Esophagus (tissue), 2 donors: ENCODE measurements around the gene AKAP1. TPM values are rescaled to one million over a fixed set of nuclear protein-coding genes. Genes with fewer than 3 reads are reported as not detected.

ENCODE experiments used
- H3K27ac ChIP-seq, 2 donors: one replicate each; pipeline ENCODE4 v1.5.1; 2013; ENCODE audit warnings: low read depth in 2 of 2, mild to moderate bottlenecking in 2 of 2, inconsistent platforms in 1 of 2, low read length in 1 of 2, moderate library complexity in 1 of 2
- H3K27me3 ChIP-seq, 2 donors: one replicate each; pipeline ENCODE4 v1.6.1; 2013; ENCODE audit warnings: low read length in 2 of 2, control low read depth in 1 of 2, mild to moderate bottlenecking in 1 of 2; ENCODE audit not compliant: insufficient read depth in 2 of 2, control insufficient read depth in 1 of 2
- H3K36me3 ChIP-seq, 2 donors: one replicate each; pipeline ENCODE4 v1.6.1; 2013; ENCODE audit warnings: low read length in 1 of 2; ENCODE audit not compliant: control insufficient read depth in 2 of 2, insufficient read depth in 2 of 2
- H3K4me1 ChIP-seq, 2 donors: one replicate each; pipeline ENCODE4 v1.6.1; 2013; ENCODE audit warnings: low read length in 1 of 2; ENCODE audit not compliant: control insufficient read depth in 2 of 2, insufficient read depth in 2 of 2
- H3K4me3 ChIP-seq, 2 donors: one replicate each; pipeline ENCODE4 v1.5.1; 2013; ENCODE audit warnings: low read length in 2 of 2, mild to moderate bottlenecking in 2 of 2, low read depth in 1 of 2, moderate library complexity in 1 of 2
- H3K9me3 ChIP-seq, 2 donors: one replicate each; pipeline ENCODE4 v1.6.1; 2013; ENCODE audit warnings: mild to moderate bottlenecking in 2 of 2, low read depth in 1 of 2, low read length in 1 of 2, moderate library complexity in 1 of 2; ENCODE audit not compliant: control insufficient read depth in 2 of 2, insufficient read depth in 1 of 2
- WGBS, 2 donors: extraction: QIAGEN DNeasy Blood & Tissue Kit; methylation state at CpG; one replicate each; pipeline ENCODE4 v1.1.7; 2013; 5-methylcytosine and 5-hydroxymethylcytosine counted together
- polyA plus RNA-seq, 2 donors: library from polyadenylated mRNA; stranded (reverse); fragments of 200-250 nt; gene quantifications; one replicate each; pipeline ENCODE4 v1.2.3, GENCODE V29; 2013
- donor health status: healthy with polysubstance abuse.
- donor health status: Bipolar disorder and iron deficiency.

The AKAP1 gene
- polyA plus RNA-seq, 2 donors = 15.1 to 27.8 TPM

DNA sequence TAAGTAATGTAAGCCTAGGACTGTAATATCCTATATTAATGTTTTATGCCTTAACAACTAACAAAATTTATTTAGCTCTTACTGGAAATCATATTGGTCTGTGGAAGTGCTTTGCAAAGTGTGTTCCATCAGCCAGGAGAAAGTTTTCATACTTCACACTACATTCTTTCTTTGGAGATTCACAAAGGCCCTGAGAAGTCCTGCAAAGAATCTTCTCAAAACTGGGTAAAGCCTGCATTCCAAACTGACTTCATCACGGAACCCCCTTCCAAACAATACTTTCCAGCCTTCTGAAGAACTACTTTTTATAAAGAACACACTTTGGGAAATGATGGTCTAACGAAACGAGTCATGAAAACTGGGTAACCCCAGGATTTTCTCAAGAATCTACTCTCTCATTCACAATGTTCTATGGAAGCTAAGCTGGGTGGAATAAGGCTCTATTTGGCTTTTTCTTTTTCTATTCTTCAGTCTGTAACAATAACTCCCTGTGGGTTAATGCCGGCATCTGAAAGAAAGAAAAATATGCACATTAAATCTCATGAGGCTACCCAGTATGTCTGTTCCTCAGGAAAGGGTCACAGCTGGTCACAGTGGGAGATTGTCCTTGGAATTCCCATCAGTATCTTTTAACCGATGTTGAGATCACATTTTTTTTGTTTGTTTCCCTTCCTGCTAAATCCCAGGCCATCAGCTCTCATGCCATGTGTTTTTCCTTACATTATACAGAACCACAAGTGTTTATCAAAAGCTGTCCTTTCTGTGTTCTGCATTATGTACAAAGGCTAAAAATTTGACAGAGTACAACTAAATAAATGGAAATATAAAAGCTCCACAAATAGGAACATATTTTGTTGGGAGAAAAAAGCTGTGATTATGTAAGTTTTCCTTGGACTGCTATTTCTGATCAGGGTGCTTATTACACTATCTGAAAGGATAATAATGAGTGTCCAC lies 12.8 kb upstream of the AKAP1 start:
- Histone ChIP-seq H3K27ac (no peak overlapping the region), H3K4me3 (no peak overlapping the region), H3K9me3 (no peaks in the 10 kb centered on the region), H3K36me3 (no peaks in the 10 kb centered on the region), H3K27me3 (no peaks in the 10 kb centered on the region), H3K4me1 (peaks cover 0 to under 1% of the 10 kb centered on the region in 2 donors)
- 64 to 74% methylated on average over 5 of the region's 5 CpGs for WGBS, 2 donors

DNA sequence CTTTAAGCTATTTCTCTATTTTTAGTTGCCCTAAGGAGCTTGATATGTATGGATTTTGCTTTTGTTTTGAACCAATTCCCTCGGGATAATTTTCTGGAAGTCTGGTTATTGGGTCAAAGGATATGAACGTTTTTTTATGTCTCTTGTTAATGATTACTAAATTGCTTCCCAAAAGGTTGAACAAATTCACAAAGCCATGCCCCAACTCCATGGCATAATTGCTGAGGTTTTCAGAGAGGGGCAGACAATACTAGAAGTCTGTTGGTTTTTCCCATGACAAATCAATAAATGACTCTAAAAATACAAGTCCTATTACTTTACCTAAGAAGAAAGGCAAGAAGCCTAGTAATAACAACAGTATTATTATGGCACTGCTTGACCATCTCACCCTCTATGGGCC lies 11.4 kb upstream of the AKAP1 start:
- Histone ChIP-seq H3K27ac (no peak overlapping the region), H3K4me1 (peaks cover 0 to 2% of the 10 kb centered on the region in 2 donors), H3K36me3 (no peaks in the 10 kb centered on the region), H3K9me3 (no peaks in the 10 kb centered on the region), H3K27me3 (no peaks in the 10 kb centered on the region), H3K4me3 (no peak overlapping the region)
- WGBS, 2 donors = 47 to 61% methylated on average over 2 of the region's 2 CpGs

DNA sequence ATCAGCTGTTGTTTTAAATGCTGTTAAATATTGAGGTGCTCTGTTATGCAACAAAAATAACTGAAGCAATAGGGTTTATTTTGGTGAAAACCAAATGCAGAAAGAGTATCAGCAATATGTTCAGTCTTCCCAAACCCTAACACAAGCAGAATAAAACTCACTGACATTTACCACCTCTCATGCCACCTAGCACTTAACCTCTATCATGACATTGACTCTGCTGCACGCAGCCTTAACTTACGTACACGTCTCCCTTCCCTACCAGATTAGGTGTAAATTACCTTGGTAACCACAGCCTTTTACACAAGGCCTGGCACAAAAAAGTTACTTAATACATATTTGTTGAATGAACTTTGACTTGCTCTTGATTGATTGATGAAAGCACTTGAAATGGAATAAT lies 9.9 kb upstream of the AKAP1 start:
- WGBS, 2 donors = 77 to 93% methylated on average over 3 of the region's 3 CpGs

DNA sequence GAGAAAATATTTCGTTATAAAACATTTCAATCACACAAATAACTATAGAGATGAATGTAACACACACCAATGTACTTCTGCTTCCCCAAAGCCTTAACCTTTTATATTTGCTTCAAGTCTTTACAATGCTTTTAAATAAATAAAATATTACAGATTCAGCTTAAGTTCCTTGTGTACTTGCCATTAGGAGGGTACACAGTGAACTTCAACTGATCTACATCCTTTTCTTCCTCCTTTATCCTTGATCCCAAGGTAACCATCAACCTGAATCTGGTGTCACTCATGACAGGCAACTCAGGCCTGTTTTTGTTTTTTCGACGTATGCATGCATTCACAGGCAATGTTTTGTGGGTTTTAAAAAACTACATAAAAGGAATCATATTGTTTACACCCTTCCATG lies 9.3 kb upstream of the AKAP1 start:
- no peak overlapping the region for H3K27ac ChIP-seq
- no peaks in the 10 kb centered on the region for H3K36me3 ChIP-seq
- 95 to 97% methylated on average over 3 of the region's 3 CpGs for WGBS, 2 donors
- no peak overlapping the region for H3K4me3 ChIP-seq
- H3K9me3 ChIP-seq = no peaks in the 10 kb centered on the region
- no peaks in the 10 kb centered on the region for H3K27me3 ChIP-seq
- H3K4me1 ChIP-seq = peaks cover 0 to 2% of the 10 kb centered on the region in 2 donors

More for the DNA sequence above, 9.9 kb upstream of the AKAP1 start:
- H3K36me3 ChIP-seq = no peaks in the 10 kb centered on the region
- H3K4me3 ChIP-seq = no peak overlapping the region
- H3K4me1 ChIP-seq = peaks cover 0 to 2% of the 10 kb centered on the region in 2 donors
- no peaks in the 10 kb centered on the region for H3K9me3 ChIP-seq
- no peaks in the 10 kb centered on the region for H3K27me3 ChIP-seq
- no peak overlapping the region for H3K27ac ChIP-seq

DNA sequence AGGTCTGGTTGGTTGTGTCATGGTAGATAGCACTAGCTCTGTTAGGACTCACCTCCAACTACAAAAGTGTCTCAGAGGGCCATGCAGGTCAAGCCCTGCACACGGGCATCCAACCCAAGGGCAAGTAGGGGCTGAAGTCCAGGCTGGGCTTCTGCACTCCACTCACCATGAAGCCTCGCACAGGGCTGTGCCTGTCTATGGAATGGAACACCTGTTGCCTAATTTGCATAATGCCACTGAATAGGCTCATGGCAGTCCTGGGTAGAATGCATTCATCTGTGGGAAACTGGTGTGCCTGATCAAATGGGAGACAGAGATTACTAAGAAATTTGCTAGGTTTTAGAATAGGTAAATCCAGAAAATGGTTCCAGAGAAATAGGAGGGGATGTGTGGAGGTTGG lies 8.0 kb upstream of the AKAP1 start:
- no peak overlapping the region for H3K4me3 ChIP-seq
- H3K36me3 ChIP-seq = no peaks in the 10 kb centered on the region
- H3K27me3 ChIP-seq = no peaks in the 10 kb centered on the region
- WGBS, 2 donors = 84 to 85% methylated on average over 2 of the region's 2 CpGs
- no peaks in the 10 kb centered on the region for H3K9me3 ChIP-seq
- peaks cover 0 to 2% of the 10 kb centered on the region in 2 donors for H3K4me1 ChIP-seq
- no peak overlapping the region for H3K27ac ChIP-seq

DNA sequence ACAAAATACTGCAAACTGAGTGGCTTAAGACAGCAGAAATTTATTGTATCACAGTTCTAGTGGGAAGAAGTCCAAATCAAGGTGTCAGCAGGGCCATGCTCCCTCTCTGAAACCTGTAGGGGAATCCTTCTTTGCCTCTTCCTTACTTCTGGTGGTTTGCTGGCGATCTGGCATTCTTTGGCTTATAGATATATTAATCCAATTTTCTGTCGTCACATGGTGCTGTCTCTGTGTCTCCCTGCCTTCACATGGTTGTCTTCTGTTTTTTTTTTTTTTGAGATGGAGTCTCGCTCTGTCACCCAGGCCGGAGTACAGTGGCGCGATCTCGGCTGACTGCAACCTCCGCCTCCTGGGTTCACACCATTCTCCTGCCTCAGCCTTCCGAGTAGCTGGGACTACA lies 6.8 kb upstream of the AKAP1 start:
- Histone ChIP-seq H3K27me3 (no peaks in the 10 kb centered on the region), H3K27ac (no peak overlapping the region), H3K9me3 (no peaks in the 10 kb centered on the region), H3K36me3 (no peaks in the 10 kb centered on the region), H3K4me1 (peaks cover 0 to 2% of the 10 kb centered on the region in 2 donors), H3K4me3 (no peak overlapping the region)
- WGBS, 2 donors = 91 to 97% methylated on average over 9 of the region's 9 CpGs

DNA sequence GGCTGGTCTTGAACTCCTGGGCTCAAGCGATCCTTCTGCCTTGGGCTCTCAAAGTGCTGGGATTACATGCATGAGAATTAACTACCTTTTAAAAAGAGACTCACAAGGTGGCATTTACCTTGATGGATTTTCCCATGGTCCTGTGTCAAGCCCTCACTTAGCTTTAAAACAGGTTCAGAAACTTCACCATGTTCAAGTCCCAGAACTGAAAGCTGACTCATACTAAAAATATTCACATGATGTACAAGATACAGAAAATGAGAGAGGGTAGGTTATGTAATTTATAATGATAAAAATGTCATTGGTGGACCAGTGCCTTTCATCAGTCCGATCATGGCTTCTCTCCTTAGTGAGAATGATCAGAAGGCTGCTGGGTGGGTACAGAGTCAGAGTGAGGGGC lies 4.3 kb upstream of the AKAP1 start:
- Histone ChIP-seq H3K4me1 (peaks cover 0 to 2% of the 10 kb centered on the region in 2 donors), H3K27me3 (no peaks in the 10 kb centered on the region), H3K4me3 (no peak overlapping the region), H3K36me3 (no peaks in the 10 kb centered on the region), H3K27ac (no peak overlapping the region), H3K9me3 (no peaks in the 10 kb centered on the region)
- 59 to 70% methylated on average over 2 of the region's 2 CpGs for WGBS, 2 donors

DNA sequence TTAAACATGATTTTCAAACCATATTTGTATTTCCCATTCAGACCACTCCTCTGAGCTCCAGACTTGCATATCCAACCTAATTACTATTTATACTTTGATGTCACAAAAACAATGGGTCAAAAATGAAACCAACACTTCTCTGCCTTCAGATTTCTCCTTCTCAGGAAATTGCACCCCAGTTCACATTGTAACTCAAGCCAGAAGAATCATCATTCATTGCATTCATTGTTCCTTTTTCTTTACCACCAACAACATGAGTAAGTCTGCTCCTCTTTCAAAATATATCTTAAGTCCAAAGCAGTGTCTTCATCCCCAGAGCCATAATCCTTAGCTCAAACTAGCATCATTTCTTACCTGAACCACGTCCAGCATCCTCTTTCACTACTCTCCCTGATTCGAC lies 2.6 kb upstream of the AKAP1 start:
- H3K4me1 ChIP-seq = no peaks in the 10 kb centered on the region
- no peak overlapping the region for H3K27ac ChIP-seq
- H3K4me3 ChIP-seq = no peak overlapping the region
- H3K36me3 ChIP-seq = no peaks in the 10 kb centered on the region
- no peaks in the 10 kb centered on the region for H3K9me3 ChIP-seq
- no peaks in the 10 kb centered on the region for H3K27me3 ChIP-seq
- WGBS, 2 donors = 80 to 82% methylated on average over 2 of the region's 2 CpGs

DNA sequence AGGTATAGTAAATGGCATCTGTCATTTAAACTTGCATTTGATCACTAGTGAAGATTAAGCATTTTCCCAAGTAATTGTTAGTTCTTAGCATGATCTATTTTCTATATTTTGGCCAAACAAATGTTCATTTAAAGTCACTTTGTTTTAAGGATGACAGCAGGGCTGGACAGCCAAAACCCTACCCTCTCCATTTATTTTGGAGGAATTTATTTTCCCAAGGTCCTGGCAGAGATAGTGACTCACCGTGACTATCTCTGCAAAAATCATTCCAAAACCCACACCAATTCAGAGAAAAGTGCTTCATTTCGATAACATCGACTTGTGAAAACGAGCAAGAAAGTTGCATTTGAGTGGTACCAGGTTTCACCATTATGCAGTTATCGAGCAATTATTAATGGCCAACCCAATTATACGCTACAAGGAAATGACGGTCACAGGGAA lies 665 bp upstream of the AKAP1 start:
- 0% methylated on average over 7 of the region's 7 CpGs for WGBS, 2 donors
- no peaks in the 10 kb centered on the region for H3K36me3 ChIP-seq
- peak overlapping the region; percentile 76 to 91 for H3K4me3 ChIP-seq
- peak overlapping the region; percentile 99 to 100 for H3K27ac ChIP-seq
- H3K27me3 ChIP-seq = no peaks in the 10 kb centered on the region
- H3K4me1 ChIP-seq = no peaks in the 10 kb centered on the region
- H3K9me3 ChIP-seq = no peaks in the 10 kb centered on the region
